Activated gamma-delta T cell (primary cell): ENCODE measurements around the gene JMJD1C.

Source experiments
- DNase-seq: peaks from one replicate; lab custom pipeline; 2025; lab: John Stamatoyannopoulos, UW

The JMJD1C gene

DNA sequence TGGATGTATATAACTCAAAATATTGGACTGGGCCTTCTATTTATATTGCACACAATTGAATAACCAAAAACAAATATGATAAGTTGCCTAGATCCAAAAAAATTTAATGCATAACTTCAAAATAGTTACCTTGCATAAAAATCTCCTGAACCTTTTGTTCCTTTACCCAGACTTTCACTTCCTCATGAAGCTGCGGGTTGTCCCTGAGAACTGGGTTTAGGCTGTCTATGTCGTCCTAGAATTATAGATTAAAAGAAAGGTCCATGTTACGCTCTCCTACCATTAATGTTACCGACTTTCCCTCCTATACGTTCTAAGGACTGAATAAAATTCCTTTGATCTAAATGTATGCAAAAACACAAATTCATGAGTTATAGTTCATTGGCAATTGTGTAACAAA lies 246.0 kb downstream of the JMJD1C start:
- no peak for DNase-seq

DNA sequence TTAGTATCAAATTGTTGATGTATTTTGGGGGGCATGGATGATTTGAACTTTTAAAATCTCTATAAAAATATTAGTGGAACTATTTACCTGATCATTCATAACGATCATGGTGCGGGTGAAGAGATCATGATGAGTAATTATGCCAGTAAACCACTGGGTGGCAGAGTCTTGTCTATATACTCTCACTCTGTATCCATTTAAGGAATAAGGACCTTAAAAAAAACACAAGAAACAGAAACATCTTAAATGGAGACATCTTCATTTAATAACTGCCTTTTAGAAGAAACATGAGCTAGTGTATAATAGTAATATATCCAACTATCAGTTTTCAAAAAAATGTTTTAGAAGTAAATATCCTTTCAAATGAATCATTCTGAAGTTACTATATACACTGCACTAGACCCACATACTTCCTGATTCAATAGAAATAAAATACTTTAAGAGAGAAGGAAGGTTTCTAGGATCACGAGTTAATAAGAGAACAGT lies 248.6 kb downstream of the JMJD1C start:
- no peak for DNase-seq

DNA sequence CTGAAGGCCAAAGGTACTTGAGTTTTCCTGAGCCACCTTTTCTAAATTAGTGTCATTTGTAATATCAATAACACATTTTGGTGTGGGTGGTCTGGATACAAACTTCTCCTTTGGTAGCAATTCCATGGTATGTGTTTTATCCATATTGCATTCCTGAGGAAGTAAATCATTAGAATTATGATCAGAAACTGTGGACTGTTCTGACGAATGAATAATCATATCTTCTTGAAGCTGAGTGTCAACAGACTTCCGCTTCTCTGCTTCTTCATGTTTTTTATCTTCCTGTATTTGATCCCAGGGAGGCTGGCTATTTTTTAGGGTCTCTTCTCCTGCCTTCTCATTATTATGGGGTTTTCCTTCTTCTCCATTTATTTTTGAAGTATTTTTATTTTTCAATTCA lies 251.2 kb downstream of the JMJD1C start:
- DNase-seq, result no peak

DNA sequence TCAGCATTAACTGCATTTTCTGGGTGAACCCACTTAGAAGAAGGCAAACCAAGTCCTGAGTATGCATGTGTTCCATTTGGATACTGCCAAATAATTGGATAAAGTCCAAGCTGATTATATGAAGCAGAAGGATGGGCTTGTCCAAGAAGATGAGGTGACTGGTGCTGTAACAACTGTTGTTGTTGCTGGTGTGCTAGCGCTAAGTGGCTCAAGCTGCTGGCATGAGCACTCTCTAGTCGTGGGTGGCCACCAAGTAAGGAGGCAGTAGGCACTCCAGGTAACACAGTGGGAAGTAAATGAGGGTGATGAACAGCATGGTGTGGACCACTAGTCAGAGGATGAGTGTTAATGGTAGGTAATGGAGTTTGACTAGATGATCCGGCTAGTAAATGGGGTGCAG lies 252.3 kb downstream of the JMJD1C start:
- no peak for DNase-seq

DNA sequence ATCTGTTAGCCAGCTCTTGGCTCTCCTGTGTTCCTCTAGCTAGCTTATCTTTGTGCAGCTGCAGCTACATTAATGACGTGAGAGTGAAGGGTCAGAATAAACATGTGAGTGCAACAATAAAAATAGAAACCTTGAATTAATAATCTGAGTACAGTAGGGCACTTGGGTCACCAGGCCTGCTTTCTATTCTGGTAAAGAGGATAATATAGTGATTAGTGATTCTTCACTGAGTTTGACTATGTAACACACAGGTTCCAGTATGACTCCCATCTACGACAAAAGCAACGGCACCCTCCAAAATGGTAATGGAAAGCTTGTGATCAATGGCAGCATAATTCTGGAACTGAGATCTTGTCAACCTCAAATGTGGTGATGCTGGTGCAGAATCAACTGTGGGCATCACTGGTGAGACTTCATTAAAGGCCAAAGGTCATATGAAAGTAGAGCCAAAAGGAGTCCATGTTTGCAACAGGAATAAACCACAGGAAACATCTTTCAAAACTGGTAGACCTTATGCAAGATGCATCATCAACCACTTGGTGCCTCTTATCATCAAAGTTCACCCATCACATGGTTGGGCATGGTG lies 255.1 kb downstream of the JMJD1C start:
- no peak for DNase-seq

DNA sequence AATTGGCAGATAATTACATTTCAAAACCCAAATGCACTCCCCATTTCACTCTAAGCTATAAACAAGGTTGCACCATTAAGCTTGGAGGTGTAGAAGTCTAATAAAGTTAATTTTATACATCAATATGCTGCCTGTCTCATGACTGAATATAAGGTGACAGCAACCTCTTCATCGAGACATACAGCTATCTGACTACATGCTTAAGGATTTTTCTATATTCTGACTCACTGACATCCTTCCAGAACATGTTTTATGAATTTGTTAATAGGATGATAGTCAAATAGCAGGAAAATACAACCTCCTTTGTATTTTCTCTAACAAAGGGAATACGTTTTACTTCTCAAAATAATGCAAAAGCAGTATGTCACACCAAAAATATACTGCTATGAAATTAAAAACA lies 256.1 kb downstream of the JMJD1C start:
- DNase-seq, result no peak

DNA sequence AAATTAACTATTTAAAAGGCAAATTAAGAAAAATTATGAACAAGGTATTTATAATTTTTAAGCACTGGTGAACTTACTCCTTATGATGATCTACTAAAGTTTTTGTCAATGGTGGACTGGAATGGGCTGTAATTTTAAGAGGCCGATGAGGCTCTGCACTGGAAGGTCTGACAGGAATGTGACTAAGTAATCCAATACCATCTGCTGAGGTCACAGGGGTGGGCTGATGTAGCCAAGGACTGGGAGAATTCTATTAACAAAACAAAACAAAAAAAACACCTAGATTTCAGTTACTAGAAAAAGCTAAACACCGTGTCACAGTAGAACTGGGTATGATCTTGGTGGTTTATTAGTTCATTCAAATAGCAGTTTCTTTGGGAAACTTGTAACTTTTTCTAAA lies 256.8 kb downstream of the JMJD1C start:
- DNase-seq, result no peak

DNA sequence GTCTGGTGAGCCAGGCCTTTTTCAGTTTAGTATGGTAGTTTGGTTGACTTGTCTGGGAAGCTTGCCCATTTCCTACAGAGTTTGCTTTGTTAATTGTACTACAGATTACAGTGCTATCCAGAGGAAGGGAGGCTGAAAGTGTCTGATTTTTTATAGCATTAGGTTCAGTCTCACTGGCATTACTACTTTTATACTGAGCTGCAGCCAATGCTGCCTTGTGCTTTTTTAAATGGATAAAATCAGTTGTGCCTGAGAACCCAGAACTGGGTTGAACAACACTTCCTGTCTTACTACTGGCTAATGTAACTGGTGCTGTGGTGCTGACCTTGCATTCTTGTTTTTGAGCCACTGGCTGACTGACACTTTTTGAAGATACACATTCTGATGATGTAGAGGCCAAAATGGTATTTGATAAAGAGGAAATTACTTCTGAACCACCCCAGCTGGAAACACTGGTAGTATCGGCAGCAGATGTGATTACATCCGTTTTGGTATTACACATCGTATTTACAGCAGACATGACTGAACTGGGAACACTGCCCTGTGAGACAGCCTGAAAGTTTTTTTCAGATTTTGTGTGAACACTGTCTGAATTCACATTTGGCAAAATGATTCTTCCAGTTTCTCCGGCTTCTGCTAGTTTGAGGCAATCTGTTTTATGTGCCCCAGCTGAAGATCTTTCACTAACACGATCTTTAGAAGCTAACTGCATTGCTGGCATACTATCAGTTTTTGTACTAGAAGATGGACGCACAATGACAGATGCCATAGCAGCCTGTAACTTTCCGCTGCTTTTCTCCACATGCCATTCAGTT lies 258.6 kb downstream of the JMJD1C start:
- no peak for DNase-seq

DNA sequence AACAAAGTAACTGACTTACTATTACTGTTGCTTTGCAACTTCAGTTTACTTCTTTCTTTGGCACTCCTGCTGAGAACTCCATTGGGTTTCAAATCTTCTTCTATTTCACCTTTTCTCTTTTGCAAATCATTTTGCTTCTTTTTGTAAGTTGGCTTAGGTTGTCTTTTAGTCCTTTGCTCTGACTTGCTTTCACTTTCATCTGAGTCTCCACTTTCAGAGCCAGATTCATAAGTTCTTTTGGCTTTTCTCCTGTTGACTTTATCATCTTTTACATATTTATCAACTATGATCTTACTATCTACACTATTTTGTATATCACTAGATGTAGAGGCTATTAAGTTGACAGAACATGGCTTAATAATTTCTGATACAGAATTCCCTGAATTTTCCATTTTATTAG lies 259.2 kb downstream of the JMJD1C start:
- no peak for DNase-seq

DNA sequence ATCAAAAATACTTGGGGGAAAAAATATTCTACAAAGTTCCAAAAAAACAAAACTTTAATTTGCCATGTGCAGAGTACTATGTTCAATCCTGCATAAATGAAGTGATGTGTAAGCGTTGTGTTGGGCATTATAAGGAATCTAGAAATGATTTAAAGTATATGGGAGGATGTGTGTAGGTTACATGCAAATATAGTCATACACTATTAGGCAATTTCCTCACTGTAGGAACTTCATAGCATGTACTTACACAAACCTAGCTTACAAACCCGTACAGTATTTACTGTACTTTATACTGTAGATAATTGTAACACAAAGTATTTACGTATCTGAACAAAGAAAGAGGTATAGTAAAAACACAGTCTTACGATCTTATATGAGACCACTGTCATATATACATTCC lies 260.4 kb downstream of the JMJD1C start:
- DNase-seq, result no peak

DNA sequence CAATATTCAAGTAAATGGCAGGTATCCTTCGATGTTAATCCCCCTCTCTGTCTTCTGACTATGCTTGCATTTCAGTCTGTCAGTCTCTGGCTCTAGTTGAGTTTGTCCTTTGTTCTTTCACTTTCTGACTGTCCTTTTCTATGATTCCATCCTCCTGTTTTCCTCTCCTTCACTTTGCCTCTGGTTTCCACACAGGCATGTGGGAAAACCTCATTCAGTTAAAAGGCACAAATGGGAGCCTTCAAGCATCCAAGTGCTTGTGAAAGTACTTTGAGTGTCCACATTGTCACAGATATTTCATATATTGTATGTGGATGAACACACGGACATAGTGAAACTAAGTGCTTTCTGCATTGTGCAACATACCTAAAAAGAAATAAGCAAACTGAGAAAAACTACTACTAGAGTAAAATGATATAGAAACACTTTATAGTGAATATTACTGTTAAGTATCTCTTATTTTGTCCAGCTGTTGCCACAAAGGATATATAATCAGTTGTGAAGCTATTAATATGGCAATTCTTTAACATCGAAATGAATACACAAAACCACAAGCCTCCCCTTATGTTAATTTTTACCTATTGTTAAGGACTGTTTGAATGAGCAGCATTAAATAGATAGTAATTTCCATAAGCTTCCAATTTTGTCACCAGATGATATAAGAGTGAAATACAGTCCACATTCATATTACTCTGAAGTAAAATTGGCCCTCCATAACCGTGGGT lies 260.9 kb downstream of the JMJD1C start:
- no peak for DNase-seq

DNA sequence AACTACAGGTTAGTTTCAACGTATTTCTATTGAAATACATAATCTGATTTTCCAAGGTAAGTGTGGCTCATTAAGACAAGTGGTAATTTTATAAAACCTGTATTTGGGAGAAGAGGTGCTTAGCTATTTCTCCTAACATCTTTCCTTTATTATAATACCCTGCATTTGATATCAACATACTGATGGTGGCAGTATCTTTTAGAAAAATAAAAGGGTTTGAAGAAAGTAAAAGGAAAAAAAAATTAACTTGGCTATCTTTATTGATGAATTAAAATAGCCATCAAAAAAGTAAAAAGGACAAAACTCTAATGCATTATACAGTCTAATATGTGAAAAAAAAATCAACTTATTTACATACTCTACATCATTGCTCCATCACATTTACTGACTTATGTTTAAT lies 264.7 kb downstream of the JMJD1C start:
- no peak for DNase-seq

DNA sequence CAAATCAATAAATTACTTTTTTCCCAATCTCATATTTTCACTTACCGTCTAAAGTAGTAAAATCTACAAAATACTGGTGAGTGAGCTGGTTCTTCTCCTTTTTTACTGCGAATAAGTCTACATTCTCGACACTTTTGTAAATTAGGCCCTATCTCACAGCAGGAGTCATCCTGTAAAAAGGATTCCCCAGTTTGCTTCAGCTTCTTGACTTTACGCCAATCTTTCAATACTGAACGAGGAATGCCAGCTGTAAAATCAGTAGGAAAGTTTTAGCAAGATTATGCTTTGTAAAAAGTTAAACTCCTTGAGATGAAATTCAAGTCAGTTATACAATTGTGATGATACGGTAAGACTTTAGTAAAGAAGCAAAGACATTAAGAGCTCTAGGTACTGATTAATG lies 265.3 kb downstream of the JMJD1C start:
- DNase-seq, result no peak

DNA sequence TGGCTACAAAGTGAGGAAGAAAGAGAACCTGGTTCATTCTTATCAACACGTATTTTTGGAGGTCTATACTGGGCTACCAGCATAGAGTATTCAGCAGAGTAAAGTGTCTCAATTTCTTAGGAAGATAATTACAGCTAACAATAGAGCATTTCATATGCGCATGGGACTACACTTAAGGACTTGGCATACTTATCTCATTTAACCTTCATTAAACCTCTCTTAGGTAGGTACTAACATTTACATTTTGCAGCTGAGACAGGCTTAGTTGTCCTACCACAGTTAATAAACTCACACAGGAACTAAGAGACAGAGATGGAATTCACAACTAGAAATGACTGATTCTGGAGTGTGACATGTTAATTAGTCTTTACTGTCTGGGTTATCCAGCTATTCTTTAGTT lies 266.1 kb downstream of the JMJD1C start:
- DNase-seq, result no peak

DNA sequence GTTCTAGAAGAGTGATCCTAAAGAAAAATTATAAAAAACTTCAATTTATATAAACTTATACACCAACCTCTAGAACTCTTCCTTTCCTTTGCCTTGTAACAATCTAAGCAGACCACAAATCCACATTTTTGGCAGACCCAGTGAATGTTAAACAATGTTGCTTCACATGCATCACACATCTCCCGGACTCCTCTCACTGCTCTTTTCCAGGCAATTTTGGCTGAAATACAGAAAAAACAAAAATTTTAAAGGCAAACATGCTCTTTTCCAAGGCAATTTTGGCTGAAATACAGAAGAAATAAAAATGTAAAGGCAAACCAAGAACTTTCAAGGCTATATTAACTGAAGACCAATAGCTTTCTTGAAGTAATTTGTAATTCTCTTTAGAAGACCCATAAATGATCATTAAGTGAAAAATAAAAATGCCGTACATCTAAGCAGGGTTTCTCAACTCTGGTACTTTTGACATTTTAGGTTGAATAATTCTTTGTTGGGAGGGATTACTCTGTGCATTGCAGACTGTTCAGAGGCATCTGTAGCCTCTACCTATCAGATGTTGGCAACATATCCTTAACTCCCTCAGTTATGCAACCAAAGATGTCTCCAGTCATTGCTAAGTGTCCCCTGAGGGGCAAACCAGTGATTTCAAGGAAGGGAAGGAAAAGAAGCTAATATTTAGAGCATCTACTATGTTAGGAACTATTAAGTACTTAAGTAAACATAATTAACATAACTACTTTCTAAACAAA lies 268.3 kb downstream of the JMJD1C start:
- DNase-seq, result no peak

DNA sequence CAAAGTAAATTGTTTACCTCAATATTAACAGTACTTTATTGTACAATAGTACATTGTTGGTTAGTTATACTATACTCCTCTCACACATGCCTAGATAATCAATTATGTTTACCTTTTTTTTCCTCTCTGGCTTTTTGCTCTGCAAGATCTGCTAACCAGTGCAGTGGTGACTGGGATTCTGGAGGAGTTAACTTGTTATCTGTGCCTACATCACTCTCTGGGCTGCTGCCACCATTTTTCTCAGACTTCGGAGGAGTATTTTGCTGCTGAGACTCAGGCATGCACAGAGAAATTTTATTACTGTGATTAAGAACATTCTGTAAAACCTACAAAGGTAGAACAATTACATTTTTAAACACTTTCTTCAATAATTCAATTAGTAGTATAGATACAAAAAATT lies 273.0 kb downstream of the JMJD1C start:
- DNase-seq, result no peak

DNA sequence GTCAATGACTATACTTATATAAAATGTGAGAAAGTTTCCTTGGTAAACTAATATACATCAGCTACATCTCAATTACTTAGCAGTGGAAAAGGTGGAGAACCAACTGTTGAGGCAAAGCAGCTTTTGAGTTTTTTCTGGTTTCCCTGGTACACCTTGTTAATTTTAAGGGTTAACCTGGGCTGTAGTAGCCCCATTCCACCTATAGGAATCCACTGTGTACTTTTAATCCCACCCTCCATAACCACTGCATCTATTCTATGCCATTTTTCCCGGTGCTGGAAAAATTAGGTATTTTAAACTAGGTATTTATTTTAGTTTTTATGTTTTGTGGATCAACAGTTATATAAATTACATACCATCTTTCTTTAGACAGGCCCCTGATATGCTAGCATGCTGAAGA lies 290.2 kb downstream of the JMJD1C start:
- no peak for DNase-seq

DNA sequence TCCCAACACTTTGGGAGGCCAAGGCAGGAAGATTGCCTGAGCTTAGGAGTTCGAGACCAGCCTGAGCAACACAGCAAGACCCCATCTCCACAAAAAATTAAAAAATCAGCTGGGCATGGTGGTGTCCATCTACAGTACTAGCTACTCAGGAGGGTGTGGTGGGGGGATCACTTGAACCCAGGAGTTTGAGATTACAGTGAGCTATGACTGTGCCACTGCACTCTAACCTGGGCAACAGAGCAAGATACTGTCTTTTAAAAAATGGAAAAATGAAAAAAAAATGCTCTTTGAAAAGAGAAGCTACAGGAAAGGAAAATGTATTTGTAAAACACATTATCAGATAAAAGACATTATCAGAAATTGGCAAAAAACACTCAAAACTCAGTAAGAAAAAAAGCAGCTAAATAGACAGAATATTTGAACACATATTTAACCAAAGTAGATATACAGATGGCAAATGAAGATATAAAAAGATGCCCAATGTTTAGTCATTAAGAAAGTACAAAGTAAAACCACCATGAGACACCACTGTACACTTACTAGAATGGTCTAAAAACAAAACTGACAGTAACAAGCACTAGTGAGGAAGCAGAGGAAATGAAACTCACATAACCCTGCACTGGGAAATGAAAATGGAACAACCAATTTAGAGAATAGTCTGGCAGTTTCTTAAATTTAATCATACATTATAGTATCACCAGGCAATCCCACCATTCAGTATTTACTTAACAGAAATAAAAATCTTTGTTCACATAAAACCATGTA lies 292.1 kb downstream of the JMJD1C start:
- no peak for DNase-seq

DNA sequence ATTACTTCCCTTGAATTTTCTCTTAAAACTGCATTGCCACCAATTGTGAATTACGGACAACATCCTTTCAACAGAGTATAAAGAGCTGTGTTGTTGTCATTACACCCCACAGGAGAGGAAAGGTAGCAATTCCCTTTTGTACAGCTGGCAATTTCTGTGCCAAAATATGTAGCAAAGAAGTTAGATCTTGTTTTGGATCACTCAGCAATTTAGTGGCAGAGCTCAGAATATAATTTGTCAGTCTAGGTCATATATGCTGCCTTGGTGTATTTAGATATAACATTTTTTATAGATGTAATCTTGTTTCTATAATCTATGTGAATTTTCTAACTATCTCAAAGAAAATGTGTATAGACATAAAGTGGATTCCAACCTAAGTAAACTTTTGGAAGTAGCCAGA lies 293.9 kb downstream of the JMJD1C start:
- no peak for DNase-seq

DNA sequence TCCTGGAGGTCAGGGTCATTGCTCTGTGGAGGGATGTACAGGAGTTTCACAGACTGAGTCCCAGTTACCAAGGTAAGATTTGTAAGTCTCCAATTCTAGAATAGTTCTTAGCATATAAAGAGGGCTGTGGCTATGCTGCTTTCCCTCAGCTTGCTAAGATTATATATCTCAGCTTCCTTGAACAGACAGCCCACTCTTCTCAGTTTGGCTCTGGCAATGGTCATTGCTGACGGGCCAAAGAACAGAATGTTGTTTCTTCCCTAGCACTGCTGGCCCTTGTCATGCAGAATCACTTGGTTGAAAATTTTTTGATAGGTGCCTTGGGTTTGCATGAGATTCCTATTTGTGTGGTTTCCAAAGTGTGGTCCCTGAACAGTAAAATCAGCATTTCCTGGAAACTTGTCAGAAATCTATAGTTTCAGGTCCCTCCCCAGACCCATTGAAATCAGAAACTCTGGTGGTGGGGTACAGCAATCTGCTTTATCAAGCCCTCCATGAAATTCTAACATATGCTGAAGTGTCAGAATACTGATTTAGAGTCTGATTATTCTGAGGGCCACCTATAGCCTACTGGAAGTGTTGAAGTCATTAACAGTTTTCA lies 294.4 kb downstream of the JMJD1C start:
- no peak for DNase-seq

DNA sequence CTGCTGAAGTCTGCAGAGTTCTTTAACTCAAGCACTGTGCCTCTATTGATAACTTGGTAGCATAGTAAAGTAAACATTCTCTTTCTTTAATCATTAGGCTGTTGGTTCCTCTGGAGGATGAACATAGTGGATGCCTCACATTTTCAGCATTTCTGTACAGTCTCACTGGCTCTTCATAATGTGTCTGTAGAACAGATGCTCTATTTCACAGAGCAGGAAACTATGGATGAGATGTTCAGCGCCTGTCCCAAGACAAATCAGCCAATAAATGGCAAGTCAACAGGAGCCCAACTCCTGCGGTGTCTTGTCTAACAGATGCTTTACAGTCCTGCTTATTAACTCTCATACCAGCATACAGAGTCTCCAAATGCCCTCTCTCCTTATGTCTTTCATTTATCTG lies 296.2 kb downstream of the JMJD1C start:
- DNase-seq, result no peak
